Aorta (tissue), 5 donors: ENCODE measurements around the gene BASP1. TPM values are rescaled to one million over a fixed set of nuclear protein-coding genes. Genes with fewer than 3 reads are reported as not detected.
A peak's percentile ranks its signal among the peaks of the same experiment; 100 is the strongest.

Experiments used
- ATAC-seq: fragments of 200-7000 bp; cut with Tn5 transposase; one replicate; pipeline ENCODE4 v1.9.1; 2022; ENCODE audit warnings: moderate library complexity; ENCODE audit not compliant: low FRiP score
- DNase-seq, 2 donors: peaks; one replicate each; pipeline ENCODE4 v3.0.0-alpha.2; 2020
- H3K27ac ChIP-seq, 2 donors: one replicate each; pipeline ENCODE4 v1.5.1; 2013; ENCODE audit warnings: low read length in 2 of 2, mild to moderate bottlenecking in 2 of 2, moderate library complexity in 2 of 2, control low read depth in 1 of 2, inconsistent platforms in 1 of 2, low read depth in 1 of 2
- H3K27me3 ChIP-seq, 2 donors: one replicate each; pipeline ENCODE4 v1.6.1; 2013; ENCODE audit warnings: control low read depth in 1 of 2, low read length in 1 of 2, mild to moderate bottlenecking in 1 of 2, moderate library complexity in 1 of 2; ENCODE audit not compliant: insufficient read depth in 2 of 2, control insufficient read depth in 1 of 2
- H3K36me3 ChIP-seq, 2 donors: one replicate each; pipeline ENCODE4 v1.6.1; 2013; ENCODE audit warnings: control low read depth in 1 of 2, low read length in 1 of 2, mild to moderate bottlenecking in 1 of 2; ENCODE audit not compliant: insufficient read depth in 2 of 2, control insufficient read depth in 1 of 2
- H3K4me1 ChIP-seq, 2 donors: one replicate each; pipeline ENCODE4 v1.6.1; 2013; ENCODE audit warnings: low read length in 2 of 2, control low read depth in 1 of 2, mild to moderate bottlenecking in 1 of 2, moderate library complexity in 1 of 2; ENCODE audit not compliant: insufficient read depth in 2 of 2, control insufficient read depth in 1 of 2
- H3K4me3 ChIP-seq, 2 donors: one replicate each; pipeline ENCODE4 v1.5.1; 2013; ENCODE audit warnings: low read length in 2 of 2, control low read depth in 1 of 2, mild to moderate bottlenecking in 1 of 2
- H3K9me3 ChIP-seq: one replicate; pipeline ENCODE4 v1.6.1; 2013; ENCODE audit warnings: mild to moderate bottlenecking, low read length; ENCODE audit not compliant: control insufficient read depth
- WGBS, 2 donors: extraction: QIAGEN DNeasy Blood & Tissue Kit; methylation state at CpG; one replicate each; pipeline ENCODE4 v1.1.7; 2013; 5-methylcytosine and 5-hydroxymethylcytosine counted together
- intact Hi-C, 2 donors: fragments of 100-400 bp; cut with DNase I; formaldehyde crosslinking; loops; one replicate each; pipeline versions ENCODE4 v1.14.2 to v1.15.0; 2022
- polyA plus RNA-seq, 2 donors: library from polyadenylated mRNA; stranded (reverse); fragments of 200-250 nt; gene quantifications; one replicate each; pipeline ENCODE4 v1.2.3, GENCODE V29; 2013
- total RNA-seq, 2 donors: library from RNA; stranded (reverse); fragmentation: NEBNext Ultra II Directional; extraction: Animal tissue kit (Norgen Biotek cat#: 25700); gene quantifications; one replicate each; pipeline ENCODE4 v1.2.1, GENCODE V29; 2021
- donor health status: healthy with polysubstance abuse.
- donor health status: Bipolar disorder and iron deficiency.
- donor health status: DM: no; HTN: no; CAD: no.
- donor health status: DM: no; HTN: no; CAD: no.
- donor health status: DM: yes; HTN: yes; CAD: no.

BASP1 gene
- total and polyA plus RNA-seq, 4 donors = 30.1 to 53.0 (median 48.6) TPM

DNA sequence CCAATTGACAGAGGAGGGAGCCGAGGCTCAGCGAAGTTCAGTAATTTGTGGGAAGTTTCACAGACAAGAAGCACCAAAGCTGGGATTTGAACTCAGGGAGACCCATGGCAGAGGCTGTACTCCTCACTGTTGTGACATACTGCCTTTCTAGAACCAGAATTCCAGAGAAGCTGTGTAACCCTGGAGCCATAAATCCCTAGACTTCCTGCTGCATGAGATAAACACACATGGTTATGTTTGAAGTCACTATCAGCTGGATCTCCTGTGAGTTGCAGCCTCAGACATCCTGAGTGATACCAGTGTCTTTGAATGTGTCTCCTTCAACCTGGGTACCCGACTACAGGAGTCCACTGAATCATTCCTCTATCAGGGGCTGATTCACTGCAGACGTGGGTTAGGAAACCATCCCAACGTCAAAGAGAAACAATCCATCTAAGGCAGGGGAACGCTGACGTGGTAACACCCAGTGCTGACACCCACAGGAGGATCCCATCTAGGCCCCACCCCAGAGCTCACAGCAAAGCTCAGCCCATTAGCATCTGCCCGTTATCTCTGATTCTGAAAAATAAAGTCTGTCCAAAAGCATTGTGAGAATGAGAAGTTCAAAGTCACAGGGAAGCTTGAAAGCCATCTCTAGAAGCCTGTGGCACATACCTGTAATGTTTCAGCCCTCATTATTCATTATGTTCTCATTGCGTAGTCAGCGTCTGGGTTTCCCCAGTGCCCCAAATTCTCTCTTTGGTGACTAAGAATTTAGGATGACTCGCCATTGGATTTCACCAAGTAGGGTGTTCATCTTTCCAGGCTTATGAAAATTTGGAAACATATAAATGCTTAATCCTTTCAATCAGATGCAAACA, 36.3 kb upstream of the BASP1 start:
- intact Hi-C loops = loop anchor here in 1 of 2 donors (10.0 kb wide), 1 partner anchor 246 kb away; the partner anchor contains the start of gene MYO10
- Histone ChIP-seq H3K36me3 (no peaks in the 10 kb centered on the region), H3K4me3 (no peak overlapping the region), H3K27me3 (no peaks in the 10 kb centered on the region), H3K9me3 (no peaks in the 10 kb centered on the region), H3K27ac (no peak overlapping the region), H3K4me1 (no peaks in the 10 kb centered on the region)
- WGBS, 2 donors = 80 to 83% methylated on average over 11 of the region's 11 CpGs
- DNase-seq (no peak), ATAC-seq (no peak)

DNA sequence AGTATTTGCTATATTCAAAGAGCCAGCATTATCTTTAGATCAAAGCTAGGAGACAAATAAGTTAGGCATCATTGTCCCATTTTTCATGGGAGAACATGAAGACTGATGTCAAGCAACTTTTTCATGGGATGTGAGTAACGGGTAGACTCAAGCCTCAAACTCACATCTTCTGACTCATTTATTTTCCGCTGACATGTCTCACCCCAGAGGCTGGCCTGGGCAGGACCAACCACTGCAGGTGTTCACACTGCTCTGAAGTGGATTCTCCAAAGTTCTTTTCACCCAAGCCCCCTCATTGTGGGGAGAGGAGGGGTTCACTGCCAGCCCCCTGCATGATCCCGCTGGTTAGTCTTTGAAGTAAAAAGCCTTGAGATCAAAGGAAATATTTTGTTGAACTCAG, 34.9 kb upstream of the BASP1 start:
- H3K27ac ChIP-seq = no peak overlapping the region

DNA sequence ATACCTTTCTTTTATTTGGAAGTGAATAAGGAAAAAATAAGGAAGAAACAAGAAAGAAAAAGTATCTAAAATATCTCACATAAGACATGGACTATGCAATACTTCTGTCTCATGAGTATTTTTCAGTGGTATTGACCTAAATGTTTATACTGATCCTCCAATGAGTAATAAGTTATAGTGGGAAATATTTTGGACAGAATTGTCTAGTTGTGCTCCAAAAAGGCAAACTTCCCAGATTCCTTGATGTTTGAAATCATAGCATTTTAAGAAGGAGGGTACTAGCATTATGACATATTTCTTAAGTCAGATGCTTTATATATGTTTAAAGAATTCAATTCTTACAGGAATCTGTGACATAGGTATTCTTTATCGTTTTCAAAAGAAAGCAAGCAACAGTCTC, 34.5 kb upstream of the BASP1 start:
- no peaks in the 10 kb centered on the region for H3K36me3 ChIP-seq
- no peak overlapping the region for H3K4me3 ChIP-seq
- H3K9me3 ChIP-seq = no peaks in the 10 kb centered on the region
- WGBS, 2 donors = 86 to 97% methylated on average over 1 of the region's 1 CpG
- DNase-seq (no peak), ATAC-seq (no peak)
- H3K27ac ChIP-seq = no peak overlapping the region
- no peaks in the 10 kb centered on the region for H3K27me3 ChIP-seq
- intact Hi-C loops = loop anchor here in 1 of 2 donors (10.0 kb wide), 1 partner anchor 248 kb away; the partner anchor contains the start of gene MYO10
- H3K4me1 ChIP-seq = no peaks in the 10 kb centered on the region

More for the DNA sequence above, 34.9 kb upstream of the BASP1 start:
- ATAC-seq (no peak), DNase-seq (no peak)
- Histone ChIP-seq H3K4me3 (no peak overlapping the region), H3K27me3 (no peaks in the 10 kb centered on the region), H3K4me1 (no peaks in the 10 kb centered on the region), H3K9me3 (no peaks in the 10 kb centered on the region), H3K36me3 (no peaks in the 10 kb centered on the region)
- intact Hi-C loops = loop anchor here in 1 of 2 donors (10.0 kb wide), 1 partner anchor 248 kb away; the partner anchor contains the start of gene MYO10
- 93 to 98% methylated on average over 3 of the region's 3 CpGs for WGBS, 2 donors

DNA sequence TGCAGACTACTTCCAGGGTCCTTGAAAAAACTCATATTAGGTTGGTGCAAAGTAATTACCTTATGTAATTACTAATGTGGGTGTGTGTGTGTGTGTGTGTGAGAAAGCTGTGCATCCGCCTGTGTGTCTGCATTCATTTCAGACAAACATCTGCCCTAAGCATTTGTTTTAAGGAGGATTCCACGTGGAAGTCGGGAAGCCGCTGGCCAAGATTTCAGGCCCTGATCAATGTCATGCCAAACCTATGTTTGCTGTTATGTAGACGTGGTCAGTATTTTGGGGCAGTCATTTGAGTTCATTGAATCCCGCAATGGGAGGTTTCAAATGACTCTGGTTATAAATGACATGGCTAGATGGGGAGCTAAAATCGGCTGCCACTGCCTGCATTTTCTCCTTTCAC, 33.6 kb upstream of the BASP1 start:
- H3K9me3 ChIP-seq = no peaks in the 10 kb centered on the region
- H3K4me1 ChIP-seq = no peaks in the 10 kb centered on the region
- intact Hi-C loops = loop anchor here in 1 of 2 donors (10.0 kb wide), 1 partner anchor 249 kb away; the partner anchor contains the start of gene MYO10
- H3K27me3 ChIP-seq = no peaks in the 10 kb centered on the region
- DNase-seq (no peak), ATAC-seq (no peak)
- no peaks in the 10 kb centered on the region for H3K36me3 ChIP-seq
- H3K27ac ChIP-seq = no peak overlapping the region
- no peak overlapping the region for H3K4me3 ChIP-seq
- 94 to 96% methylated on average over 7 of the region's 7 CpGs for WGBS, 2 donors

DNA sequence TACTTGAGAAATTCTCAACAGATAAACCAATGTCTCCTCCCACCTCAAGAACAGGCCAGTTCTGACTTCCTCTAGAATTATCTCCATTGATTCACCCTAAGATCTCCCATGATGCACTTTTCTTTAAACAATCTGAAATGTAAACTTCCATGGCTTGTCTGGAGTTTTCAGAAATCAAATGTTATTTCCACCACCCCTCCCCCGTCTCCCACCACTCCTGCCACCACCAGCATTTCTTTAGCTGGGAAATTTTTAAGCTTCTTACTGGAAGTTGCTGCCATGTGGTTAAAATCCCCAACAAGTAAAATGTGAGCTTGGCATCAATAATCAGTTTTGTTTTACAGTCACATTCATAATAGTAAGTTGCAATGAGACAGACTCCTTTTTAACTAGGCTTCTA, 32.8 kb upstream of the BASP1 start:
- 96% methylated on average over 1 of the region's 1 CpG for WGBS, 2 donors
- DNase-seq (no peak), ATAC-seq (no peak)
- no peaks in the 10 kb centered on the region for H3K27me3 ChIP-seq
- no peaks in the 10 kb centered on the region for H3K9me3 ChIP-seq
- no peak overlapping the region for H3K27ac ChIP-seq
- no peaks in the 10 kb centered on the region for H3K4me1 ChIP-seq
- H3K4me3 ChIP-seq = no peak overlapping the region
- H3K36me3 ChIP-seq = no peaks in the 10 kb centered on the region
- intact Hi-C loops = loop anchor here in 1 of 2 donors (10.0 kb wide), 1 partner anchor 250 kb away; the partner anchor contains the start of gene MYO10

DNA sequence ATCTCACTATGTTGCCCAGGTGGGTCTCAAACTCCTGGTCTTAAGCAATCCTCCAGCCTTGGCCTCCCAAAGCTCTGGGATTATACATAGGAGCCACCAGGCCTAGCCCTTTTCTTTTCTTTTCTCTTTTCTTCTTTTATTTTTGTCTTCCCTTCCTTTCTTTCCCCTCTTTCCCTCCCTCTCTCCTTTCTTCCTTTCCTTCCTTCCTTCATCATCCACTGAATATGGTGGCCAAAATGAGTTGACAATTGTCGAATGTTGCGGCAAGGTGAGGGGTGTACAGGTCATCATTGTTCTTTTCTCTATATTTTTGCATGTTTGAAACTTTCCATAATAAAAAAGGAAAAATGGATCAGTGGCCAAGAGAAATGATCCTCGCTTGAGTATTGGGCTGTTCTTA, 32.1 kb upstream of the BASP1 start:
- H3K4me1 ChIP-seq = no peaks in the 10 kb centered on the region
- no peak for DNase-seq
- H3K9me3 ChIP-seq = no peaks in the 10 kb centered on the region
- ATAC-seq = no peak
- intact Hi-C loops = loop anchor here (5.0 to 10.0 kb wide), 4 partner anchors 53 to 251 kb away; partner anchors contain the start of gene MYO10 (in 2 of the 2)
- H3K27ac ChIP-seq = no peak overlapping the region
- H3K27me3 ChIP-seq = no peaks in the 10 kb centered on the region
- H3K4me3 ChIP-seq = no peak overlapping the region
- WGBS, 2 donors = 78 to 82% methylated on average over 3 of the region's 3 CpGs
- H3K36me3 ChIP-seq = no peaks in the 10 kb centered on the region

DNA sequence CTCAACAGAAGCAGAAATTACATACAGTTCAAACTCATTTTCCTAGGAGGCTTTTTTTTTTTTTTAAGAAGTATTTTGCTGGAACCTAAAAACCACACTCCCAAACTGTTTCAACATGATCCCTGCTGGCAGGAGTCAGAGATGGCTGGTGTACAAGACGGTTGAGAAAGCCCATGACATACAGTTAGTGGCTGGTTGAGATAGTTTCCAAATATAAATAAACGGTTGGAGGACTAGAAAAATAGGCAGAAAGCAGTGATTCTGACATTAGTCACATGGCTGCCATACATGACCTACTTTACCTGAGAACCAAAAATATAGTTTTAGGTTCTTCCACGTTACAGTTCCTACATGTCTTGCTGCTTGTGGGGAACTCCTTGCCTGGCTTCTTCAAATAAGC, 31.7 kb upstream of the BASP1 start:
- H3K27ac ChIP-seq = no peak overlapping the region
- intact Hi-C loops = loop anchor here (5.0 to 10.0 kb wide), 4 partner anchors 53 to 251 kb away; partner anchors contain the start of gene MYO10 (in 2 of the 2)
- peak; percentile 70 for ATAC-seq

DNA sequence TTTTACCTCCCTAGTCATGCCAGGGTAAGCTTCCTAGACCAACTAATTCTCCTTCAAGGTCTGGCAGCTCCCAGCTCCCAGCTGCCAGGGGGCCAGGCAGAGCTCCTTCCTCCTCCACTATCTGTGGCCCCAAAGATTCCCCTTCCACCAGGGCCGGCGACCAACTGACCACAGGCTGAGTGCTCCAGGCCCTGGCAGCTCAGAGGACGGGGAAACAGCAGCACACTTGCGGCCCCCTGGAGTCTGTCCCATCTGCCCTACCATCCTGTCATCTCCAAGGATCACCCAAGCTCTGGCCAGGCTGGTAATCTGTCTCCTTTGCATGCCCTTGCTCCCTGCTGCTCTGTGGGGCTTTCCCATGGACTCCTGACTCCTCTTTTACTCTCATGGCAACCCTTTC, 31.2 kb upstream of the BASP1 start:
- H3K27me3 ChIP-seq = no peaks in the 10 kb centered on the region
- H3K4me1 ChIP-seq = no peaks in the 10 kb centered on the region
- H3K4me3 ChIP-seq = no peak overlapping the region
- intact Hi-C loops = loop anchor here (5.0 to 10.0 kb wide), 4 partner anchors 54 to 251 kb away; partner anchors contain the start of gene MYO10 (in 2 of the 2)
- no peaks in the 10 kb centered on the region for H3K36me3 ChIP-seq
- DNase-seq (no peak), ATAC-seq (no peak)
- H3K9me3 ChIP-seq = no peaks in the 10 kb centered on the region
- no peak overlapping the region for H3K27ac ChIP-seq
- 91 to 96% methylated on average over 4 of the region's 4 CpGs for WGBS, 2 donors

More for the DNA sequence above, 31.7 kb upstream of the BASP1 start:
- peak in 1 of 2 donors; percentile 67 for DNase-seq
- Histone ChIP-seq H3K27me3 (no peaks in the 10 kb centered on the region), H3K36me3 (no peaks in the 10 kb centered on the region), H3K4me3 (no peak overlapping the region), H3K9me3 (no peaks in the 10 kb centered on the region), H3K4me1 (no peaks in the 10 kb centered on the region)
- whole genome bisulfite sequencing, 2 donors = 12 to 13% methylated on average over 3 of the region's 3 CpGs
